ENCODE data around the gene FBRSL1. TPM values are rescaled to one million over a fixed set of nuclear protein-coding genes. Genes with fewer than 3 reads are reported as not detected.
A peak's percentile ranks its signal among the peaks of the same experiment; 100 is the strongest.
"Not testable (repeated sequence)": the region's sequence is repeated elsewhere in the genome, so short reads cannot be mapped to it uniquely, and the experiment has no call there.

Gene FBRSL1
- total RNA-seq = 10 to 100 TPM; 63.1 to 82.6 TPM
- long read RNA-seq, partial matches to known transcripts = 16 of 28 reads
- long read RNA-seq, other reads (novel, unspliced or antisense) = 12 of 28 reads

GRCh38 chr12:132489602-132490266 is at the start of gene FBRSL1:
Gene FBRSL1 (plus strand): TSS chr12:132490151.
- DNase-seq (peak; percentile 89 to 97), ATAC-seq (peak; percentile 75)
- intact Hi-C loops (cut with DNase I, micrococcal nuclease) = no loop called here

GRCh38 chr12:132440420-132440819 is 49.5 kb upstream of the FBRSL1 start:
- ATAC-seq; intact Hi-C loops (cut with DNase I, micrococcal nuclease); DNase-seq: not testable (repeated sequence)

GRCh38 chr12:132441871-132442863 is 47.8 kb upstream of the FBRSL1 start:
- DNase-seq = no peak
- no peak for ATAC-seq
- intact Hi-C loops (cut with DNase I, micrococcal nuclease) = no loop called here

- no peak for DNase-seq
- ATAC-seq = no peak
- intact Hi-C loops (cut with DNase I, micrococcal nuclease) = no loop called here
These were observed 46.9 kb upstream of the FBRSL1 start for GRCh38 chr12:132443091-132443490.

GRCh38 chr12:132444283-132444682 is 45.7 kb upstream of the FBRSL1 start:
- ATAC-seq (no peak), DNase-seq (no peak)
- intact Hi-C loops (cut with DNase I, micrococcal nuclease) = no loop called here

GRCh38 chr12:132444957-132445883 is 44.7 kb upstream of the FBRSL1 start:
- intact Hi-C loops (cut with DNase I, micrococcal nuclease) = no loop called here
- peak in 1 of 2 donors; percentile 69 for DNase-seq
- ATAC-seq = peak; percentile 76

- intact Hi-C loops (cut with DNase I, micrococcal nuclease) = no loop called here
- peak; percentile 71 to 83 for DNase-seq
- ATAC-seq = peak; percentile 78
These were observed 43.9 kb upstream of the FBRSL1 start for GRCh38 chr12:132445884-132446632.

GRCh38 chr12:132446633-132447326 is 43.2 kb upstream of the FBRSL1 start:
- intact Hi-C loops (cut with DNase I, micrococcal nuclease) = no loop called here
- ATAC-seq (peak; percentile 23), DNase-seq (peak in 1 of 2 donors; percentile 14)

- intact Hi-C loops (cut with DNase I, micrococcal nuclease) = no loop called here
These were observed 42.6 kb upstream of the FBRSL1 start for GRCh38 chr12:132447327-132447720.

GRCh38 chr12:132447731-132448462 is 42.1 kb upstream of the FBRSL1 start:
- intact Hi-C loops (cut with DNase I, micrococcal nuclease) = no loop called here
- ATAC-seq (no peak), DNase-seq (peak in 1 of 2 donors; percentile 6)

More at GRCh38 chr12:132447327-132447720, 42.6 kb upstream of the FBRSL1 start:
- ATAC-seq = no peak
- no peak for DNase-seq

GRCh38 chr12:132448463-132448820 is 41.5 kb upstream of the FBRSL1 start:
- intact Hi-C loops (cut with DNase I, micrococcal nuclease) = no loop called here
- no peak for ATAC-seq

GRCh38 chr12:132449565-132450417 is 40.2 kb upstream of the FBRSL1 start:
- ATAC-seq (no peak), DNase-seq (peak in 1 of 2 donors; percentile 22)
- intact Hi-C loops (cut with DNase I, micrococcal nuclease) = no loop called here

More at GRCh38 chr12:132448463-132448820, 41.5 kb upstream of the FBRSL1 start:
- DNase-seq = no peak

- ATAC-seq = no peak
- intact Hi-C loops (cut with DNase I, micrococcal nuclease) = no loop called here
- DNase-seq = peak in 1 of 2 donors; percentile 6
These were observed 39.4 kb upstream of the FBRSL1 start for GRCh38 chr12:132450418-132451171.

GRCh38 chr12:132451172-132451835 is 38.6 kb upstream of the FBRSL1 start:
- ATAC-seq (no peak), DNase-seq (peak in 1 of 2 donors; percentile 17)
- intact Hi-C loops (cut with DNase I, micrococcal nuclease) = no loop called here

- DNase-seq = no peak
- intact Hi-C loops (cut with DNase I, micrococcal nuclease) = no loop called here
- ATAC-seq = no peak
These were observed 38.1 kb upstream of the FBRSL1 start for GRCh38 chr12:132451836-132452195.
